Transverse colon (tissue), 3 donors: ENCODE results near the gene AGBL4.

Source experiments
- POLR2A ChIP-seq: fragments of 450-650 bp; IDR thresholded peaks from one replicate; pipeline ENCODE4 v1.6.1; 2016; ENCODE audit warnings: antibody characterized with exemption, mild to moderate bottlenecking, moderate library complexity
- TF ChIP-seq, protein P1 (sequence below), 5 experiments: fragments of 200-600 bp in 3 of 5; fragments of 450-650 bp in 2 of 5; sonication (generic) in 3 of 5; IDR thresholded peaks; 1 replicate in 2 of 5; 2 replicates in 3 of 5; pipeline ENCODE4 v1.5.1; 2016 to 2017; ENCODE audit warnings: antibody characterized with exemption in 5 of 5, inconsistent platforms in 3 of 5, mild to moderate bottlenecking in 2 of 5, moderate library complexity in 1 of 5

DNA sequence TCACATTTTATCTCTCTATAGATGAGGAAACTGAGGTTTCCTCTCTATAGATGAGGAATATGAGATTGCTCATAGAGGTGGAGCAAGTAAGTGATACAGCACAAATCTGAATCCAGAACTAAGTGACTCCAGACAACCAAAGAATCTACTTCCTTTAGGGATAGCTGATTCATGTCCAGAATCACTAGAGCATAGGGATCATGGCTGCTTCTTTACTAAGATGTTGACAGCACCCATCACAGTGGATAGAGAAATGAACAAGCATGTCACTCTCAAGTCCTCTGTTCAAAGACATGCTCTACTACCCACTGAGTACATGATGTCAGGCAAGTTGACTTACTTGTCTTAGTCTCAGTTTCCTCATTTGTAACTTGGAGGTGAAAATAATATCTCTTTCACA is 1435.7 kb downstream of the AGBL4 start:
- TF ChIP-seq, protein P1, sequence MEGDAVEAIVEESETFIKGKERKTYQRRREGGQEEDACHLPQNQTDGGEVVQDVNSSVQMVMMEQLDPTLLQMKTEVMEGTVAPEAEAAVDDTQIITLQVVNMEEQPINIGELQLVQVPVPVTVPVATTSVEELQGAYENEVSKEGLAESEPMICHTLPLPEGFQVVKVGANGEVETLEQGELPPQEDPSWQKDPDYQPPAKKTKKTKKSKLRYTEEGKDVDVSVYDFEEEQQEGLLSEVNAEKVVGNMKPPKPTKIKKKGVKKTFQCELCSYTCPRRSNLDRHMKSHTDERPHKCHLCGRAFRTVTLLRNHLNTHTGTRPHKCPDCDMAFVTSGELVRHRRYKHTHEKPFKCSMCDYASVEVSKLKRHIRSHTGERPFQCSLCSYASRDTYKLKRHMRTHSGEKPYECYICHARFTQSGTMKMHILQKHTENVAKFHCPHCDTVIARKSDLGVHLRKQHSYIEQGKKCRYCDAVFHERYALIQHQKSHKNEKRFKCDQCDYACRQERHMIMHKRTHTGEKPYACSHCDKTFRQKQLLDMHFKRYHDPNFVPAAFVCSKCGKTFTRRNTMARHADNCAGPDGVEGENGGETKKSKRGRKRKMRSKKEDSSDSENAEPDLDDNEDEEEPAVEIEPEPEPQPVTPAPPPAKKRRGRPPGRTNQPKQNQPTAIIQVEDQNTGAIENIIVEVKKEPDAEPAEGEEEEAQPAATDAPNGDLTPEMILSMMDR (IDR thresholded peaks at IDR 0.05): no peak
- TF ChIP-seq POLR2A: no peak
